Measurements from ENCODE around the gene WDFY2.

GRCh38 chr13:51576754-51577153, 7.5 kb upstream of the WDFY2 start:
- TF ChIP-seq, protein P1, sequence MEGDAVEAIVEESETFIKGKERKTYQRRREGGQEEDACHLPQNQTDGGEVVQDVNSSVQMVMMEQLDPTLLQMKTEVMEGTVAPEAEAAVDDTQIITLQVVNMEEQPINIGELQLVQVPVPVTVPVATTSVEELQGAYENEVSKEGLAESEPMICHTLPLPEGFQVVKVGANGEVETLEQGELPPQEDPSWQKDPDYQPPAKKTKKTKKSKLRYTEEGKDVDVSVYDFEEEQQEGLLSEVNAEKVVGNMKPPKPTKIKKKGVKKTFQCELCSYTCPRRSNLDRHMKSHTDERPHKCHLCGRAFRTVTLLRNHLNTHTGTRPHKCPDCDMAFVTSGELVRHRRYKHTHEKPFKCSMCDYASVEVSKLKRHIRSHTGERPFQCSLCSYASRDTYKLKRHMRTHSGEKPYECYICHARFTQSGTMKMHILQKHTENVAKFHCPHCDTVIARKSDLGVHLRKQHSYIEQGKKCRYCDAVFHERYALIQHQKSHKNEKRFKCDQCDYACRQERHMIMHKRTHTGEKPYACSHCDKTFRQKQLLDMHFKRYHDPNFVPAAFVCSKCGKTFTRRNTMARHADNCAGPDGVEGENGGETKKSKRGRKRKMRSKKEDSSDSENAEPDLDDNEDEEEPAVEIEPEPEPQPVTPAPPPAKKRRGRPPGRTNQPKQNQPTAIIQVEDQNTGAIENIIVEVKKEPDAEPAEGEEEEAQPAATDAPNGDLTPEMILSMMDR (IDR thresholded peaks at IDR 0.05; ENCODE audit: insufficient read depth, low read depth, low read length) = no peak
- TF ChIP-seq EZH2 (IDR thresholded peaks at IDR 0.05; ENCODE audit: insufficient read depth, low read length) = no peak
